ENCODE measurements around the gene CBX7.

The CBX7 gene

GRCh38 chr22:39083212-39084165 lies 69.0 kb downstream of the CBX7 start:
- no peaks in the 10 kb centered on the region for H3K9me3 Mint-ChIP-seq
- no peak for ATAC-seq
- no peak overlapping the region for H3K4me3 Mint-ChIP-seq
- no peaks in the 10 kb centered on the region for H3K27me3 Mint-ChIP-seq
- peaks cover 55% of the 10 kb centered on the region for H3K36me3 Mint-ChIP-seq
- peaks cover 62% of the 10 kb centered on the region for H3K4me1 Mint-ChIP-seq
- H3K27ac Mint-ChIP-seq: peak overlapping the region; percentile 53

GRCh38 chr22:39081598-39081997 lies 70.9 kb downstream of the CBX7 start:
- Mint-ChIP-seq H3K27me3 (no peaks in the 10 kb centered on the region), H3K9me3 (no peaks in the 10 kb centered on the region), H3K36me3 (peaks cover 58% of the 10 kb centered on the region), H3K27ac (peak overlapping the region; percentile 53), H3K4me1 (peaks cover 61% of the 10 kb centered on the region), H3K4me3 (peak overlapping the region; percentile 44)
- no peak for ATAC-seq

GRCh38 chr22:39081016-39081415 lies 71.5 kb downstream of the CBX7 start:
- no peak for ATAC-seq
- Mint-ChIP-seq H3K36me3 (peaks cover 52% of the 10 kb centered on the region), H3K27ac (peak overlapping the region; percentile 53), H3K27me3 (no peaks in the 10 kb centered on the region), H3K4me1 (peaks cover 67% of the 10 kb centered on the region), H3K9me3 (no peaks in the 10 kb centered on the region), H3K4me3 (peak overlapping the region; percentile 53)

Measured in stimulated activated memory B cell treated with anti-CD40 and anti-IgM and Interleukin-4, amounts not matched to agents 10 μg/mL and 1 μg/mL and 100 μg/mL, for 72 hours (primary cell).